GM10847 (cell line): ENCODE results near the gene GATM.

Experiments
- POLR2A ChIP-seq: IDR thresholded peaks from 2 replicates; pipeline ENCODE4 v1.6.1; 2011; ENCODE audit not compliant: insufficient read length; ENCODE audit errors: extremely low read depth

Gene GATM

GRCh38 chr15:45341790-45342189, 36.6 kb downstream of the GATM start:
- no peak for TF ChIP-seq POLR2A

- no peak for TF ChIP-seq POLR2A
Measured at GRCh38 chr15:45340429-45340828, 37.9 kb downstream of the GATM start.

GRCh38 chr15:45338417-45338816, 39.9 kb downstream of the GATM start:
- TF ChIP-seq POLR2A, result no peak

GRCh38 chr15:45337224-45337623, 41.1 kb downstream of the GATM start:
- no peak for TF ChIP-seq POLR2A

- TF ChIP-seq POLR2A, result no peak
Measured at GRCh38 chr15:45333550-45333949, 44.8 kb downstream of the GATM start.

- no peak for TF ChIP-seq POLR2A
Measured at GRCh38 chr15:45332694-45333093, 45.6 kb downstream of the GATM start.

- TF ChIP-seq POLR2A, result no peak
Measured at GRCh38 chr15:45331972-45332371, 46.4 kb downstream of the GATM start.

GRCh38 chr15:45328663-45329062, 49.7 kb downstream of the GATM start:
- no peak for TF ChIP-seq POLR2A

- TF ChIP-seq POLR2A, result no peak
Measured at GRCh38 chr15:45326741-45327140, 51.6 kb downstream of the GATM start.

- TF ChIP-seq POLR2A, result no peak
Measured at GRCh38 chr15:45326280-45326679, 52.1 kb downstream of the GATM start.

- TF ChIP-seq POLR2A, result no peak
Measured at GRCh38 chr15:45320581-45321205, 57.7 kb downstream of the GATM start.

GRCh38 chr15:45319472-45320214, 58.7 kb downstream of the GATM start:
- TF ChIP-seq POLR2A, result no peak

- TF ChIP-seq POLR2A, result no peak
Measured at GRCh38 chr15:45314960-45315359, 63.4 kb downstream of the GATM start.
